Measurements from ENCODE around the gene MAST2.

DNA sequence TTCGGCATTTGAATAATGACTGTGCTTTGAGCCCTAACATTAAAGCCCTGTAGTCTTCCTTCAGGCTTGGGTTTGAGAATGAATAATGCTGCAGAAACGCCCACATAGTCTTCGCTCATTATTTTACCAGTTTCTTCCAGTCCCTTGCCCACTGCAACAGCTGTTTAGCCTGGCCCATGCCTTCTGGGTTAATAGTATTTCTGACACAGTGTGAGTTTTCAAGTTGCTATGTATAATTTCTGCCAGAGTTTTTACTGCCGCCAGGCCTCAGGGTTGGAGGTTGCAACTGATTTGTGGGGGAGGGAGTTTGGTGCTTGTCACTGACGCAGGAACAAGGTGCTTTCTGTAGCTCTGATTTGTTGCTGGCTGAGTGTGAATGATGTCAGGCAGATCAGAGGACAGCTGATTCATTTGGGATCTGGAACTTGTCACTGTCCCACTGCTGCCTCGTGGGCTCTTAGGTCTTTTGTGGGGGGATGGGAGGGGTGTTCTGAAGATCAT lies 109.8 kb downstream of the MAST2 start:
- TF ChIP-seq, protein P1, sequence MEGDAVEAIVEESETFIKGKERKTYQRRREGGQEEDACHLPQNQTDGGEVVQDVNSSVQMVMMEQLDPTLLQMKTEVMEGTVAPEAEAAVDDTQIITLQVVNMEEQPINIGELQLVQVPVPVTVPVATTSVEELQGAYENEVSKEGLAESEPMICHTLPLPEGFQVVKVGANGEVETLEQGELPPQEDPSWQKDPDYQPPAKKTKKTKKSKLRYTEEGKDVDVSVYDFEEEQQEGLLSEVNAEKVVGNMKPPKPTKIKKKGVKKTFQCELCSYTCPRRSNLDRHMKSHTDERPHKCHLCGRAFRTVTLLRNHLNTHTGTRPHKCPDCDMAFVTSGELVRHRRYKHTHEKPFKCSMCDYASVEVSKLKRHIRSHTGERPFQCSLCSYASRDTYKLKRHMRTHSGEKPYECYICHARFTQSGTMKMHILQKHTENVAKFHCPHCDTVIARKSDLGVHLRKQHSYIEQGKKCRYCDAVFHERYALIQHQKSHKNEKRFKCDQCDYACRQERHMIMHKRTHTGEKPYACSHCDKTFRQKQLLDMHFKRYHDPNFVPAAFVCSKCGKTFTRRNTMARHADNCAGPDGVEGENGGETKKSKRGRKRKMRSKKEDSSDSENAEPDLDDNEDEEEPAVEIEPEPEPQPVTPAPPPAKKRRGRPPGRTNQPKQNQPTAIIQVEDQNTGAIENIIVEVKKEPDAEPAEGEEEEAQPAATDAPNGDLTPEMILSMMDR (IDR thresholded peaks at IDR 0.05 in 2 of 3, conservative IDR thresholded peaks at IDR 0.05 in 1 of 3; ENCODE audit: borderline replicate concordance in 1 of 3, insufficient read depth in 1 of 3, low read depth in 2 of 3, low read length in 2 of 3) = no peak
- TF ChIP-seq SIN3A (IDR thresholded peaks at IDR 0.05; ENCODE audit: low read depth) (no peak), EZH2 (IDR thresholded peaks at IDR 0.05) (no peak), ZFX (IDR thresholded peaks at IDR 0.05) (no peak), RAD21 (IDR thresholded peaks at IDR 0.05; ENCODE audit: low read depth) (no peak), FOSL1 (IDR thresholded peaks at IDR 0.05; ENCODE audit: low read depth) (no peak)
- TF ChIP-seq, protein P2, sequence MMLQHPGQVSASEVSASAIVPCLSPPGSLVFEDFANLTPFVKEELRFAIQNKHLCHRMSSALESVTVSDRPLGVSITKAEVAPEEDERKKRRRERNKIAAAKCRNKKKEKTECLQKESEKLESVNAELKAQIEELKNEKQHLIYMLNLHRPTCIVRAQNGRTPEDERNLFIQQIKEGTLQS (IDR thresholded peaks at IDR 0.05) = no peak
